HUES6 (cell line): Measurements from ENCODE around the gene NHLRC4.
"Not testable (repeated sequence)": the region's sequence is repeated elsewhere in the genome, so short reads cannot be mapped to it uniquely, and the experiment has no call there.

Source experiments
- H3K27ac ChIP-seq: 2 replicates; pipeline ENCODE4 v1.7.0; 2013; ENCODE audit warnings: low read depth, mild to moderate bottlenecking, low read length, inconsistent platforms
- H3K27me3 ChIP-seq: 2 replicates; pipeline ENCODE4 v1.6.1; 2013; ENCODE audit warnings: low read length; ENCODE audit not compliant: control insufficient read depth, insufficient read depth
- H3K36me3 ChIP-seq: 2 replicates; pipeline ENCODE4 v1.6.1; 2013; ENCODE audit warnings: low read length; ENCODE audit not compliant: control insufficient read depth, insufficient read depth
- H3K4me1 ChIP-seq: 2 replicates; pipeline ENCODE4 v1.6.1; 2013; ENCODE audit warnings: low read length; ENCODE audit not compliant: control insufficient read depth, insufficient read depth
- H3K4me3 ChIP-seq: 2 replicates; pipeline ENCODE4 v1.5.1; 2013; ENCODE audit warnings: low read depth, low read length
- H3K9ac ChIP-seq: one replicate; pipeline ENCODE4 v1.6.1; 2013; ENCODE audit warnings: mild to moderate bottlenecking, low read length
- H3K9me3 ChIP-seq: 2 replicates; pipeline ENCODE4 v1.6.1; 2013; ENCODE audit warnings: low read depth, low read length; ENCODE audit not compliant: control insufficient read depth, insufficient read depth

The NHLRC4 gene

DNA sequence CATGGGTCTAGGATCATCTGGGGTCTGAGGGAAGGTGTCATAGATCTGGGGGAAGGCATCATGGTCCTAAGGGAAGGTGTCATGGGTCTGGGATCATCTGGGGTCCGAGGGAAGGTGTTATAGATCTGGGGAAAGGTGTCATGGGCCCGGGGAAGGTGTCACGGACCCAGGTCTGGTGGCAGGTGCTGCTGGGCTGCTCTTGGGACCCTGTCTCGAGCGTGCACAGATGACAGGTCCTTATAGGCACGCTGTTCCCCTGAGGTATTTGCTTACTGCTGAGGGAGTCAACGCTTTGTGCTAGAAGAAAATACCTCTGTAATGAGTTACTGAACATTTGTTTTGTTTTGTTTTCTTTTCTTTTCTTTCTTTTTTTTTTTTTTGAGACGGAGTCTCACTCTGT is 24.4 kb downstream of the NHLRC4 start:
- Histone ChIP-seq H3K9ac (no peak overlapping the region), H3K4me1 (peaks cover 11% of the 10 kb centered on the region), H3K27ac (no peak overlapping the region), H3K9me3 (no peaks in the 10 kb centered on the region), H3K36me3 (peaks cover 2% of the 10 kb centered on the region; the same call in 1 of the 2 replicates), H3K27me3 (peaks cover 22% of the 10 kb centered on the region), H3K4me3 (peak overlapping the region; percentile 87; the same call in 1 of the 2 replicates)

DNA sequence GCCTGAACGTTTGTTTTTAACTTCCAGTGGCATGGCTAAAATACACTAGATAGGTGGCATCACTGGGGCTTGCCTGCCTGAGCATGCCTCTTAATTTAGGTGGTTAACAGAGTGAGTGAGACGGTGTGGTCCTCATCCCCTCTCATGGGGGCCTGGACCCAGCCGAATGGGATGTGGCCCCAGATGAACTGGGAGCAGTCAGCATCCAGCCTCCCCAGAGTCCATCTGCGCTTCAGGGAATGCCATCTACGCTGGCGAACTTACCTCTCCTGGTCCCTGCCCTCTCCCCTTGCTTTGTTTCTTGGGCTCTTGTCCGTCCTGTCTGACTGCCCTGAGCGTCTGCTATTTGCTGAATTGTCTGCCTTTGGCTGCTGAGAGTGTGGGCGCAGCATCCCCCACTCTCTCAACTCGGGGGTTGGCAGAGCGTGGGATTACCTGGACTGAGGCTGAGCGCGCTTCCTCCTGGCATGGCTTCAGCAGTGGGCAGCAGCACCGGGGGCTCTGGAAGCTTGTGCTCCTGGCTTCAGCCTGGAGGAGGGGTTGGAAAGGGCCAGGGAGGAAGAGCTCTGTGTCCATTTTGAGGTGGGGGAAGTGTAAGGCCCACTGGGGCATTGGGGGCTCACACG is 25.2 kb downstream of the NHLRC4 start:
- Histone ChIP-seq H3K4me1 (peaks cover 11% of the 10 kb centered on the region), H3K27ac (no peak overlapping the region), H3K36me3 (peaks cover 2% of the 10 kb centered on the region; the same call in 1 of the 2 replicates), H3K9me3 (no peaks in the 10 kb centered on the region), H3K27me3 (peaks cover 15% of the 10 kb centered on the region), H3K9ac (no peak overlapping the region), H3K4me3 (no peak overlapping the region)

DNA sequence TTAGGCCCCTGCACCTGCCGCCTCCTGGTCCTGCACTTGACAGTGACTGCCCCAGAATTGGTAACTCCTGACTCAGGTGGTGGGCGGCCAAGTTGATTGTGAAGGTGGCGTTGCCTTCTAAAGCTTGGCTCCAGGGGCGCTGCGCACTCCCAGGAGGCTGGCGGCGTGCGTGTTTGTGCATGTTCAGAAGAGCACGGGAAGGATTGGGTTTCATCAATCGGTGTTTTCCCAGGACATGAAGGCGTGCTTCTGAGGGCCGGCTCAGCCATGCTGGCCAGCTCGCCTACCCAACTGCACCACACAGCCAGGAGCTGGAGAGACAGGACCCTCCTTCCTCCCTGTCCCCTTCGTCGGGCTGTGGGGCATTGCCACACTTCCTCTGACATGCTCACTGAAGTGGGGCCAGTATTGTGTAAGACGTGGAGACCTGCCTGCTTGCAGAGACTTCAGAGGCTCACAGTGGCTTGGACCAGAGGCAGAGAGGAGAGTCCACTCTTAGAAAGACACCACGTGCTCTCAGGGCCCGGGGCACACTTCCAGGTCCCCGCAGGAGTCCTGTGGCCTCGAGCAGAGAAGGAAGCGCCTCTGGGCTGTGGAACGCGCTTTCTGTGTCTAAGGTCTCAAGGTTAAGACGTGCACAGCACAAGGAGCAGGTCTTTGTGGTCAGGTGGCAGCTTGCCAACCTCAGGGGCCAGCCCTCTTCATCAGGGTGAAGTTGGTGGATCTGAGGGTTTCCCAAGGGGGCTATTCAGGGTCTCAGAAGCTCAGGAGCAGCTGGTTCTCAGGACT is 25.9 kb downstream of the NHLRC4 start:
- Histone ChIP-seq H3K27ac (no peak overlapping the region), H3K9ac (no peak overlapping the region), H3K27me3 (peaks cover 10% of the 10 kb centered on the region)

DNA sequence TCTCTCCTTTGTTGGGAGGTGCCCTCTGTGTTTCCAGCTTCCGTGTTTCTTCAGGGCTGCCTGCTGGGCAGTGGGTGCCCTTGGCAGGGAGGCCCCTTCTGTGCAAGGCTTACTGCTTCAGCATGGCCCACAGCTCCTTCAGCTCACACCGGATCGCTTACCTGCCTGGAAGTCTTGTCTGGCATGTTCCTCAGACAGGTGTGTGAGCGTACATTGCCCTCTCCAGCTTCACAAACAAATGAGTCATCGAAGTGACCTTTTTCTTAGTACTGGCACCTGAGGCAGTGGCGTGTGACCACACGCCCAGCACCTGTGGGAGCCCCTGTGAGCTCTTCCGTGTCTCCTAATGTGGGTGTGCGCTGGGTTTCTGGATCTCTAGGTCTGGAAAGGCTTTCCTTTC is 26.6 kb downstream of the NHLRC4 start:
- peaks cover 10% of the 10 kb centered on the region for H3K27me3 ChIP-seq
- no peaks in the 10 kb centered on the region for H3K9me3 ChIP-seq
- peaks cover 7% of the 10 kb centered on the region for H3K4me1 ChIP-seq
- peaks cover 2% of the 10 kb centered on the region; the same call in 1 of the 2 replicates for H3K36me3 ChIP-seq
- no peak overlapping the region for H3K9ac ChIP-seq
- no peak overlapping the region for H3K4me3 ChIP-seq
- H3K27ac ChIP-seq, result no peak overlapping the region

More for the DNA sequence above, 25.9 kb downstream of the NHLRC4 start:
- Histone ChIP-seq H3K4me1 (peaks cover 11% of the 10 kb centered on the region), H3K9me3 (no peaks in the 10 kb centered on the region), H3K4me3 (no peak overlapping the region), H3K36me3 (peaks cover 2% of the 10 kb centered on the region; the same call in 1 of the 2 replicates)

DNA sequence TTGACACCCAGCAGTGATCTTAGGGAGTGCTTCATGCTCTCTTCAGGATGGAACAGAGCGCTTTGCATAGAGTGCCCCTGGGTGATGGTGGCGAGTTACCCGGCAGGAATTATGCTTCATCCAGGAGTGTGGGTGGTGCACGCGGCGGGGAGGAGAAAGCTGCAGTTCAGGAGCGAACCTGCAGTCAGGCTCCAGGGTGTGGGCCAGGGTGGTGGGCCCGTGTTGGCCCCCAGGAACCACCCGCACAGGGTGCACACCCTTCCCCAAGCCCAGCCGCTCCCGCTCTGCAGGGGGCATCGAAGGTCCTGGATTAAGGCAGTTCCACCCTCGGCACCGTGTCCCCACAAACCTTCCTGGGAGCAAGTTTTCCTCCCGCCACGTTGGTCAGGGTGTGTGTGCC is 27.0 kb downstream of the NHLRC4 start:
- peaks cover 2% of the 10 kb centered on the region; the same call in 1 of the 2 replicates for H3K36me3 ChIP-seq
- no peak overlapping the region for H3K9ac ChIP-seq
- H3K9me3 ChIP-seq, result no peaks in the 10 kb centered on the region
- H3K27me3 ChIP-seq, result peaks cover 10% of the 10 kb centered on the region
- no peak overlapping the region for H3K4me3 ChIP-seq
- peaks cover 7% of the 10 kb centered on the region for H3K4me1 ChIP-seq
- no peak overlapping the region for H3K27ac ChIP-seq

DNA sequence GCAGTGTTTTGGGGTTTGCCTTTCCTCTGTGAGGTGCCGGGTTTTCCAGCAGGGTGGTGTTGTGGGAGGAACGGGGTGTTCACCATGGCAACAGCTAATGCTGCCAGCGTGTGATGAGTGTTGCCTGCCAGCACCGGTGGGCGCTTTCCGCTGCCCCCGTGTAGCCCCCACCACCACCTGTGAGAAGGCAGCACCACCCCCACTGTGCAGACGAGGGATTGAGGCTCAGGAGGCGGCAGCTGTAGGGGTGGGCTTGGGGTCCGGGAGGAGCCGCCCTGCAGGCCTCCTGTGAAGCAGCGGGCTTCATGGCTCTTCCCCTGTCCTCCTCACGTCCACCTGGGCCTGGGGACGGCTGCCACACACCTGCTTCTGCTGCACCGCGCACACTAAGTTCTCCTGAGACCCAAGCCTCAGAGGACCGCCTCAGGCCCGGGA is 28.3 kb downstream of the NHLRC4 start:
- Histone ChIP-seq H3K4me3 (no peak overlapping the region), H3K36me3 (peaks cover 5% of the 10 kb centered on the region; the same call in 1 of the 2 replicates), H3K27ac (no peak overlapping the region), H3K4me1 (peaks cover 7% of the 10 kb centered on the region), H3K9ac (no peak overlapping the region), H3K27me3 (peaks cover 10% of the 10 kb centered on the region), H3K9me3 (peaks cover 5% of the 10 kb centered on the region)

DNA sequence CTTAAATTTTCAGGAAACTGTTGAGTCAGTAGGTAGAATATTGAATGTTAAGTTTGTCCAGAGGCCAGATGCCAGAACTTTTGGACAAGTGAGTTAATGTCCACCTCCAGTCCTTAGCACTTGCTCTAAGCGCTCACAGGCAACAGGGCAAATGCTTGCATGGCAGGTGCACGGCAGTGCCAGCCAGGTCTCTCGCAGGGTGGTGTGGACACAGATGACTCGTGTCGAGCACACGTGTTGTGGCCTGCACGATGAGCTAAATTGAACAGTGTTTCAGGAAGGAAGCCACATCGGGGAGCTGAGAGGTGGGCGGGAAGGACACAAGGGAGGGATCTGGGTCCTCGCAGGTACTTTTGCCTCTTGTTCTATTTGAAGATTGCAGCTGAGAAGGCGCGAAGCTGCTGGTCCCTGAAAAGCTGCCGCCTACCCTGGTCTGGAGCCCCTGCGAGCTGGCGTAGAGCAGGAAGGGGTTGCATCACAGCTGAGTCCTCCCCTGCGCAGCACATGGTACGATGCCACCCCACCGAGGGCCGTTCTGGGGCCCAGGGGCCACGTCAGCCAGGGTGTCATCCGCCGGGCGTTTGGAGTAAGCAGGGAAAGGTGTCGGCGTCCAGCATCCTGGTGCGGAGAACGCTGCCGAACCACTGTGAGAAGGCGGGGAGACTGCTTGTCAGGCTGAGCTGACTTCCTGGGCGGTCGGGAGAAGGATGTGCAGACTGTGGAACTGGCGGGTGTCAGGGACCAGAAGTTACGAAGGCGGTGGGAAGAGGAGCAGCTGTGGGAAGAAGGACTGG is 29.3 kb downstream of the NHLRC4 start:
- peaks cover 5% of the 10 kb centered on the region for H3K9me3 ChIP-seq
- peaks cover 1% of the 10 kb centered on the region; the same call in 1 of the 2 replicates for H3K27me3 ChIP-seq
- no peak overlapping the region for H3K27ac ChIP-seq
- no peak overlapping the region for H3K4me3 ChIP-seq
- H3K36me3 ChIP-seq, result peaks cover 5% of the 10 kb centered on the region; the same call in 1 of the 2 replicates
- H3K9ac ChIP-seq, result no peak overlapping the region
- H3K4me1 ChIP-seq, result 0 out of 2 replicates have a peak, but pooled peaks cover under 1% of the 10 kb centered on the region

DNA sequence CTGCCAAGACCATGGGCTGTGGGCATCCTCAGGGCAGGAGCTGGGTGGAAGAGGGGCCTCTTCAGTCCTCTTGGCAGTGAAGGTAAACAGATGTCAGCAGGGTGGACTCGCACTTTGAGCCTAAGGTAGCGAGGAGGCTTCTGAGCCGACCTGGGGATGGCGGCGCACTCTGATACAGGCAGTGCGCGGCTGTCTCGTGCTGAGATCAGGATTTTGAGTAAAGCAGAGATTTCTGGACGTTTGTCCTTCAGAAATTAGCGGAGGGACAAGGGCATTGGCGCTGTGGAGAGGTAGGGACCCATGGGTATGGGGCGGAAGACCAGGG is 29.9 kb downstream of the NHLRC4 start:
- Histone ChIP-seq H3K36me3 (peaks cover 5% of the 10 kb centered on the region; the same call in 1 of the 2 replicates), H3K27me3 (no peaks in the 10 kb centered on the region), H3K9ac (no peak overlapping the region), H3K27ac (no peak overlapping the region), H3K4me1 (no peaks in the 10 kb centered on the region), H3K4me3 (no peak overlapping the region), H3K9me3 (peaks cover 5% of the 10 kb centered on the region)

DNA sequence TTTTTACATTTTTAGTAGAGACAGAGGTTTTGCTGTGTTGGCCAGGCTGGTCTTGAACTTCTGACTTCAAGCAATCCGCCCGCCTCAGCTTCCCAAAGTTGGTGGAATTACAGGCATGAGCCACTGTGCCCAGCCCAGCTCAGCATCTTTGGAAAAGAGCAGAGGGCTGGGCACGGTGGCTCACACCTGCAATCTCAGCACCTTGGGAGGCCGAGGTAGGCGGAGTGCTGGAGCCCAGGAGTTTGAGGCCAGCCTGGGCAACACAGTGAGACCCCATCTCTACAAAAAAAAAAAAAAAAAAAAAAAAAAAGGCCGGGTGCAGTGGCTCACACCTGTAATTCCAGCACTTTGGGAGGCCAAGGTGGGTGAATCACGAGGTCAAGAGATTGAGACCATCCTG is 30.9 kb downstream of the NHLRC4 start:
- H3K27ac ChIP-seq, H3K9me3 ChIP-seq, H3K9ac ChIP-seq, H3K4me1 ChIP-seq, H3K27me3 ChIP-seq, H3K4me3 ChIP-seq, H3K36me3 ChIP-seq: not testable (repeated sequence)

DNA sequence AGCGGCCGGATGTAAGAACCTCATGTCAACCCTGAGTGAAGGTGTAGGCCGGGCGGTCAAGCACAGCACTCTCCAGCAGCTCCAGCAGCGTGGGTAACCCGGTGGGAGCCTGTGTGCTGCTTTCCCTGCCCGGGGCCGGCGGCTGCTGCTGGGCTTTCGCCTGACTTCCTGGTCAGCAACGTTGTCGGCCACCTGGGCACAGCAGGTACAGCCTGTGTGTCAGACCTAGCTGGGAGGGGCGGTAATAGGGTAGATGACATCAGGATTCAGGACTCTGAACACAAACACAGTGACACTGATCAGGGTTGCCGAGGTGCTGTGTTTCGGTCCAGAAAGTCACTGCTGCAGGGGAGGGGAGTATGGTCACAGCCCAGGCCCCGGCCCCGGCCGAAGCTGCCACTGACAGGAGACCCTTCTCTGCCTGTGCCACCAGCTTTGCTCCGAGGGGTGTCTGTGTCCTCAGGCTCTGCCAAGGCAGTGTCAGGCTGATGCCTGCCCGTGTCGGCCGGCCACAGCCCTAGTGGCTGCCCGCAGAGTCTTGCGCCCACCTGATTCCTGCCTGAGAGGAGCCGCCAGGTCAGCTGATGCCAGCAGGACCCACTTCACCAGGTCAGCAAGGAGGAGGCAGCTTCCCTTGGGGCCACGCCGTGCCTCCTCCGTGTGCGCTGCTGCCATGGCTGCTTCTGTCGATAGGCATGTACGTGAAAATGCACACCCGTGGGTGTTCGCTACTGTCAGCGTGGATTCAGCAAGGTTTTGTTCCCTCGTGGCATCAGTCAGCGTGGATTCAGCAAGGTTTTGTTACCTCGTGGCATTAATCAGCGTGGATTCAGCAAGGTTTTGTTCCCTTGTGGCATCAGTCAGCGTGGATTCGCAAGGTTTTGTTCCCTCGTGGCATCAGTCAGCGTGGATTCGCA is 32.3 kb downstream of the NHLRC4 start:
- Histone ChIP-seq H3K4me1 (no peaks in the 10 kb centered on the region), H3K27ac (no peak overlapping the region), H3K4me3 (no peak overlapping the region), H3K9ac (no peak overlapping the region), H3K9me3 (peaks cover 5% of the 10 kb centered on the region), H3K36me3 (peaks cover 5% of the 10 kb centered on the region; the same call in 1 of the 2 replicates), H3K27me3 (no peaks in the 10 kb centered on the region)
